HG02678 (cell line): ENCODE data around the gene MAP2.
"Not testable (repeated sequence)": the region's sequence is repeated elsewhere in the genome, so short reads cannot be mapped to it uniquely, and the experiment has no call there.

Experiments used
- ATAC-seq: cut with Tn5 transposase; IDR thresholded peaks from one replicate; pipeline ENCODE4 v1.9.1; 2021; ENCODE audit warnings: mild to moderate bottlenecking, moderate library complexity; ENCODE audit not compliant: unreplicated experiment

MAP2 gene

GRCh38 chr2:209473930-209474419 lies 50.1 kb downstream of the MAP2 start:
- ATAC-seq: no peak

- ATAC-seq: no peak
Measured at GRCh38 chr2:209474960-209475359, 51.1 kb downstream of the MAP2 start.

- ATAC-seq: no peak
Measured at GRCh38 chr2:209476367-209477208, 52.7 kb downstream of the MAP2 start.

GRCh38 chr2:209492296-209492695 lies 68.4 kb downstream of the MAP2 start:
- ATAC-seq: not testable (repeated sequence)

- not testable (repeated sequence) for ATAC-seq
Measured at GRCh38 chr2:209495068-209495620, 71.3 kb downstream of the MAP2 start.

GRCh38 chr2:209495855-209496585 lies 72.2 kb downstream of the MAP2 start:
- ATAC-seq: no peak

GRCh38 chr2:209496586-209496982 lies 72.7 kb downstream of the MAP2 start:
- ATAC-seq: no peak

GRCh38 chr2:209498614-209499013 lies 74.8 kb downstream of the MAP2 start:
- ATAC-seq: no peak

GRCh38 chr2:209499069-209499468 lies 75.2 kb downstream of the MAP2 start:
- no peak for ATAC-seq

GRCh38 chr2:209501579-209501978 lies 77.7 kb downstream of the MAP2 start:
- ATAC-seq: no peak

GRCh38 chr2:209505410-209505809 lies 81.6 kb downstream of the MAP2 start:
- ATAC-seq: no peak

GRCh38 chr2:209508255-209508654 lies 84.4 kb downstream of the MAP2 start:
- ATAC-seq: no peak

GRCh38 chr2:209511637-209512036 lies 87.8 kb downstream of the MAP2 start:
- ATAC-seq: no peak

- ATAC-seq: peak; percentile 52
Measured at GRCh38 chr2:209512971-209513370, 89.1 kb downstream of the MAP2 start.

- no peak for ATAC-seq
Measured at GRCh38 chr2:209517436-209517835, 93.6 kb downstream of the MAP2 start.

GRCh38 chr2:209519271-209519670 lies 95.4 kb downstream of the MAP2 start:
- ATAC-seq: no peak

GRCh38 chr2:209519906-209520305 lies 96.1 kb downstream of the MAP2 start:
- no peak for ATAC-seq

GRCh38 chr2:209523041-209523740 lies 99.3 kb downstream of the MAP2 start:
- ATAC-seq: no peak

- peak; percentile 40 for ATAC-seq
Measured at GRCh38 chr2:209523867-209524266, 100.0 kb downstream of the MAP2 start.

- ATAC-seq: no peak
Measured at GRCh38 chr2:209525331-209525730, 101.5 kb downstream of the MAP2 start.

GRCh38 chr2:209525834-209526281 lies 102.0 kb downstream of the MAP2 start:
- ATAC-seq: peak; percentile 41
